Heart right ventricle (tissue), 16 donors: Measurements from ENCODE around the gene CCDC201. TPM values are rescaled to one million over a fixed set of nuclear protein-coding genes. Genes with fewer than 3 reads are reported as not detected.

Source experiments
- ATAC-seq, 8 donors: fragments of 200-7000 bp; cut with Tn5 transposase; one replicate each; pipeline ENCODE4 v1.9.1; 2020; ENCODE audit warnings: mild to moderate bottlenecking in 8 of 8, moderate library complexity in 8 of 8, moderate number of reproducible peaks in 1 of 8
- DNase-seq, 2 donors: peaks; one replicate each; pipeline ENCODE4 v3.0.0-alpha.2; 2020
- H3K27ac ChIP-seq, 10 donors: fragments of 200-600 bp; sonication (generic) in 2 of 10; one replicate each; pipeline versions ENCODE4 v1.5.0 to v1.8.0; 2020 to 2022; ENCODE audit warnings: mild to moderate bottlenecking in 3 of 10
- H3K27me3 ChIP-seq, 7 donors: fragments of 200-600 bp; one replicate each; pipeline ENCODE4 v1.8.0; 2021 to 2022; ENCODE audit warnings: mild to moderate bottlenecking in 2 of 7
- H3K36me3 ChIP-seq, 9 donors: fragments of 200-600 bp; sonication (generic) in 1 of 9; one replicate each; pipeline versions ENCODE4 v1.5.0 to v1.8.0; 2020 to 2022; ENCODE audit warnings: mild to moderate bottlenecking in 2 of 9
- H3K4me1 ChIP-seq, 9 donors: fragments of 200-600 bp; sonication (generic) in 1 of 9; one replicate each; pipeline versions ENCODE4 v1.5.0 to v1.8.0; 2020 to 2022; ENCODE audit warnings: mild to moderate bottlenecking in 4 of 9
- H3K4me3 ChIP-seq, 10 donors: fragments of 200-600 bp; sonication (generic) in 2 of 10; one replicate each; pipeline versions ENCODE4 v1.5.0 to v1.8.0; 2020 to 2022; ENCODE audit warnings: mild to moderate bottlenecking in 7 of 10, moderate library complexity in 2 of 10
- H3K9me3 ChIP-seq, 11 donors: fragments of 200-600 bp in 10 of 11; sonication (generic) in 2 of 11; one replicate each; pipeline versions ENCODE4 v1.5.0 to v1.8.0; 2013 to 2022; ENCODE audit warnings: mild to moderate bottlenecking in 2 of 11, control low read depth in 1 of 11, moderate library complexity in 1 of 11
- WGBS, 2 donors: extraction: QIAGEN DNeasy Blood & Tissue Kit; methylation state at CpG; one replicate each; pipeline ENCODE4 v1.1.7; 2013; ENCODE audit warnings: inconsistent platforms in 1 of 2; 5-methylcytosine and 5-hydroxymethylcytosine counted together
- intact Hi-C, 10 donors: fragments of 100-400 bp; cut with DNase I; formaldehyde crosslinking; loops; one replicate each; pipeline versions ENCODE4 v1.11.1 to v1.14.2; 2022
- polyA plus RNA-seq, 2 donors: library from polyadenylated mRNA; stranded (reverse); fragments of 200-250 nt; gene quantifications; one replicate each; pipeline ENCODE4 v1.2.3, GENCODE V29; 2013
- total RNA-seq, 10 donors: library from RNA; stranded (reverse); fragmentation: NEBNext Ultra II Directional in 3 of 10; extraction: Animal tissue kit (Norgen Biotek cat#: 25700) in 3 of 10; gene quantifications; one replicate each; pipeline versions ENCODE4 v1.2.1 to v1.2.4, GENCODE V29; 2021 to 2023
- TF ChIP-seq, protein P1 (sequence below), 9 donors: fragments of 200-600 bp; sonication (generic) in 2 of 9; IDR thresholded peaks; one replicate each; pipeline versions ENCODE4 v1.5.0 to v1.8.0; 2021 to 2022; ENCODE audit warnings: antibody characterized with exemption in 9 of 9, mild to moderate bottlenecking in 5 of 9, moderate library complexity in 1 of 9
- donor health status: Arrhythmogenic right ventricular cardiomyopathy.
- donor health status: ischemic (EF 13 %, LVEDD 7.1; RV severe dilation, severe dysfunction).
- donor health status: healthy with polysubstance abuse.
- donor health status: DM: no; HTN: yes; CAD: no.
- donor health status: DM: no; HTN: no; CAD: no.
- donor health status: ischemic (EF 25% LVEDD 6.9; RV normal size, moderate dysfunction).
- donor health status: ischemic (EF 25% LVEDD 5.7; RV mildly dilated, moderate dysfunction).
- donor health status: healthy.
- donor health status: DM: yes; HTN: yes; CAD: no.
- donor health status: Ischemic cardiomyopathy.
- donor health status: ischemic (EF 35%, LVEDD 5.7; RV mildly dilated, moderate dysfunction).
- donor health status: nonischemic (EF 11% LVEDD 7.7; RV severe dilation, severe dysfunction).
- donor health status: DM: yes; HTN: yes; CAD: no.
- donor health status: PGD.
- donor health status: ischemic (EF 29% LVEDD 5.4; RV normal size, mild dysfunction).
- donor health status: nonischemic (EF 23%, LVEDD 6.1; RV moderate dilation, normal function).

CCDC201 gene
- total and polyA plus RNA-seq, 12 donors, result not detected

GRCh38 chr7:45874408-45875131 lies 1.7 kb upstream of the CCDC201 start:
- no peak overlapping the region for H3K4me3 ChIP-seq
- intact Hi-C loops, result no loop called here
- H3K27me3 ChIP-seq, result peaks cover 0 to 4% (median 0%) of the 10 kb centered on the region in 7 donors
- TF ChIP-seq, protein P1, sequence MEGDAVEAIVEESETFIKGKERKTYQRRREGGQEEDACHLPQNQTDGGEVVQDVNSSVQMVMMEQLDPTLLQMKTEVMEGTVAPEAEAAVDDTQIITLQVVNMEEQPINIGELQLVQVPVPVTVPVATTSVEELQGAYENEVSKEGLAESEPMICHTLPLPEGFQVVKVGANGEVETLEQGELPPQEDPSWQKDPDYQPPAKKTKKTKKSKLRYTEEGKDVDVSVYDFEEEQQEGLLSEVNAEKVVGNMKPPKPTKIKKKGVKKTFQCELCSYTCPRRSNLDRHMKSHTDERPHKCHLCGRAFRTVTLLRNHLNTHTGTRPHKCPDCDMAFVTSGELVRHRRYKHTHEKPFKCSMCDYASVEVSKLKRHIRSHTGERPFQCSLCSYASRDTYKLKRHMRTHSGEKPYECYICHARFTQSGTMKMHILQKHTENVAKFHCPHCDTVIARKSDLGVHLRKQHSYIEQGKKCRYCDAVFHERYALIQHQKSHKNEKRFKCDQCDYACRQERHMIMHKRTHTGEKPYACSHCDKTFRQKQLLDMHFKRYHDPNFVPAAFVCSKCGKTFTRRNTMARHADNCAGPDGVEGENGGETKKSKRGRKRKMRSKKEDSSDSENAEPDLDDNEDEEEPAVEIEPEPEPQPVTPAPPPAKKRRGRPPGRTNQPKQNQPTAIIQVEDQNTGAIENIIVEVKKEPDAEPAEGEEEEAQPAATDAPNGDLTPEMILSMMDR (IDR thresholded peaks at IDR 0.05), result no peak
- no peak overlapping the region for H3K27ac ChIP-seq
- WGBS, 2 donors, result 95% methylated on average over 8 of the region's 8 CpGs
- ATAC-seq (peak in 1 of 8 donors; percentile 35), DNase-seq (no peak)
- no peaks in the 10 kb centered on the region for H3K4me1 ChIP-seq
- H3K9me3 ChIP-seq, result peaks cover 0 to 19% (median 12%) of the 10 kb centered on the region in 11 donors
- H3K36me3 ChIP-seq, result no peaks in the 10 kb centered on the region

DNA sequence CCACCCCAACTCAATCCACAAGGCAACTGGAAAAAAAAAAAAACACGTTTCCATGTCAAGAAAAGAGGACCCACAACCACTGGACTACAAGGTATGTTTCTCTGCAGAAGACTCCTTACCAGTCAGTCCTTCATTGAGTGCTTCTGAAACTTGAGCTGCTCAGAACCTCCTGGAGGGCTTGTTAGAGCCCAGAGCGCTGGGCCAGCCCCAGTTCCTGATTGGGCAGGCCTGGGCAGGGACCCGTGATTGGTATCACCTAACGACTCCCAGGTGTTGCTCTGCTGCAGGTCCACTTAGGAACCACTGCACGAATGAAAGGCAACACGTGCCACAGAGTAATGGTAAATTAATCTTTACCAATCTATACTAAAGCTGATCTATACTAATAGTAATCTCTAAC lies 473 bp upstream of the CCDC201 start:
- intact Hi-C loops, result no loop called here
- Histone ChIP-seq H3K4me3 (no peak overlapping the region), H3K9me3 (peaks cover 0 to 8% (median 4%) of the 10 kb centered on the region in 11 donors), H3K4me1 (no peaks in the 10 kb centered on the region), H3K36me3 (no peaks in the 10 kb centered on the region), H3K27me3 (peaks cover 0 to 4% (median 0%) of the 10 kb centered on the region in 7 donors), H3K27ac (no peak overlapping the region)
- ATAC-seq (no peak), DNase-seq (no peak)
- TF ChIP-seq, protein P1 (IDR thresholded peaks at IDR 0.05), result no peak
- 83 to 88% methylated on average over 6 of the region's 6 CpGs for WGBS, 2 donors

- WGBS, 2 donors, result 65 to 73% methylated on average over 10 of the region's 10 CpGs
- H3K27me3 ChIP-seq, result peaks cover 0 to 4% (median 0%) of the 10 kb centered on the region in 7 donors
- intact Hi-C loops, result no loop called here
- no peak for DNase-seq
- TF ChIP-seq, protein P1 (IDR thresholded peaks at IDR 0.05), result peak in 6 of 9 donors; percentile 19 to 47 (median 26)
- no peaks in the 10 kb centered on the region for H3K36me3 ChIP-seq
- H3K9me3 ChIP-seq, result peaks cover 0 to 11% (median 0%) of the 10 kb centered on the region in 11 donors
- no peak overlapping the region for H3K27ac ChIP-seq
- no peaks in the 10 kb centered on the region for H3K4me1 ChIP-seq
- no peak overlapping the region for H3K4me3 ChIP-seq
- ATAC-seq, result peak in 1 of 8 donors; percentile 46
These were observed 507 bp downstream of the CCDC201 start for GRCh38 chr7:45872116-45873034.

GRCh38 chr7:45869426-45869825 lies 3.5 kb downstream of the CCDC201 start:
- no peak for DNase-seq
- no peak for ATAC-seq
- peaks cover 0 to 11% (median 0%) of the 10 kb centered on the region in 11 donors for H3K9me3 ChIP-seq
- TF ChIP-seq, protein P1 (IDR thresholded peaks at IDR 0.05), result no peak
- H3K4me3 ChIP-seq, result no peak overlapping the region
- intact Hi-C loops, result no loop called here
- H3K27me3 ChIP-seq, result peaks cover 0 to 13% (median 7%) of the 10 kb centered on the region in 7 donors
- no peaks in the 10 kb centered on the region for H3K36me3 ChIP-seq
- no peaks in the 10 kb centered on the region for H3K4me1 ChIP-seq
- 71 to 79% methylated on average over 4 of the region's 4 CpGs for WGBS, 2 donors
- no peak overlapping the region for H3K27ac ChIP-seq
